Right ventricle myocardium superior (tissue), 1 donor: ENCODE results near the gene HSPA2. TPM values are rescaled to one million over a fixed set of nuclear protein-coding genes. Genes with fewer than 3 reads are reported as not detected.

Experiments used
- ATAC-seq: fragments of 200-7000 bp; cut with Tn5 transposase; one replicate; pipeline ENCODE4 v1.9.1; 2020; ENCODE audit warnings: mild to moderate bottlenecking; ENCODE audit not compliant: poor library complexity
- DNase-seq: peaks from one replicate; pipeline ENCODE4 v3.0.0-alpha.2; 2020
- intact Hi-C: fragments of 100-400 bp; cut with DNase I; formaldehyde crosslinking; loops from one replicate; pipeline ENCODE4 v1.11.2; 2022
- total RNA-seq: library from RNA; stranded (reverse); fragmentation: NEBNext Ultra II Directional; extraction: Animal tissue kit (Norgen Biotek cat#: 25700); gene quantifications from one replicate; pipeline ENCODE4 v1.2.1, GENCODE V29; 2021
- donor health status: DM: no; HTN: yes; CAD: no; lungs with severe emphysema.

HSPA2 gene
- total RNA-seq, 1 donor from 2014 or later: 14.1 TPM

DNA sequence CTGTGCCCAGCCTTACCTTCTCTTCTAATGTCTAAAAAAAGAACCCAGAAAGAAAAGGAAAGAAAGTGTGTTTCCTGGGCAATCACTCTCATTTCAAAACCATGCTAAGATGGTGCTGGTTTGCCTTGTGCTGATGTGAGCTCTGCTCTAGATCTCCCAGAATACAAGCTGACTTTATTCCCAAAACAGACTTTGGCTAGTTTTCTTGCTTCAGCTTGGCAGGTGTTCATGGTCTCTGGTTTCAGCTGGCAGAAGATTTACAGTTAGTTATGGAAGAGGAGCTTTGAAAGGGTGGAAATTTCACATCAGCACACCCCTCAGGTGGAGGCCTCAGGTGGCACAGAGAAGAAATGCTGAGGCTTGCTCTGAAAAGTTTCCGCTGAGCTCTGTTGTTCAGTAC, 43.6 kb downstream of the HSPA2 start:
- intact Hi-C loops: no loop called here
- DNase-seq (no peak), ATAC-seq (no peak)

DNA sequence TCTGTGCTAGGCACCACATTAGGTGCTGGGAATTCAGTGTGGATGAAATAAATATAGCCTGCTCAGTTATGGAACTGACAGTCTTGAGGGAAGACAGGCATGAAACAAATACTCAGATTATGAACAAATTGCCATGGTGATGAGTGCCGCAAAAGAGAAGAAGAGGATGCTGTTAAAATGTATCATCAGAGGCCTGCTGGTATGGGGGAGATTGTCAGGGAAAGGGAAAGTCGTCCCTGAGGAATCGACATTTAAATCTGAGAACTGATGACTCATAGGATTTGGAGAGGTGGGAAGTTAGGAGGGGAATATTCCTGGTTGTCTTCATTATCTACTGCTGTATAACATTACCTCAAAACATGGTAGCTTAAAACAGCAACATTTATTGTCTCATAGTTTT, 51.3 kb downstream of the HSPA2 start:
- ATAC-seq (no peak), DNase-seq (no peak)
- intact Hi-C loops: no loop called here

Other genes starting within 250 kb of the HSPA2 start
- 0.86 TPM for gene ESR2, start 246.4 kb upstream of the HSPA2 start, total RNA-seq
- 63.8 TPM for gene MTHFD1, start 152.4 kb upstream of the HSPA2 start, total RNA-seq
- gene AKAP5, start 75.2 kb upstream of the HSPA2 start, total RNA-seq: 0.16 TPM
- 15.2 TPM for gene ZBTB25, start 36.9 kb upstream of the HSPA2 start, total RNA-seq
- 21.5 TPM for gene ZBTB1, start 36.0 kb upstream of the HSPA2 start, total RNA-seq
- gene PPP1R36, start 9.2 kb downstream of the HSPA2 start, total RNA-seq: 0.19 TPM
- gene PLEKHG3, start 163.7 kb downstream of the HSPA2 start, total RNA-seq: 16.6 TPM